ENCODE measurements around the gene HTR6. TPM values are rescaled to one million over a fixed set of nuclear protein-coding genes. Genes with fewer than 3 reads are reported as not detected.

Gene HTR6
- total RNA-seq, 1 experiment from 2014 or later, result 0.10 TPM

DNA sequence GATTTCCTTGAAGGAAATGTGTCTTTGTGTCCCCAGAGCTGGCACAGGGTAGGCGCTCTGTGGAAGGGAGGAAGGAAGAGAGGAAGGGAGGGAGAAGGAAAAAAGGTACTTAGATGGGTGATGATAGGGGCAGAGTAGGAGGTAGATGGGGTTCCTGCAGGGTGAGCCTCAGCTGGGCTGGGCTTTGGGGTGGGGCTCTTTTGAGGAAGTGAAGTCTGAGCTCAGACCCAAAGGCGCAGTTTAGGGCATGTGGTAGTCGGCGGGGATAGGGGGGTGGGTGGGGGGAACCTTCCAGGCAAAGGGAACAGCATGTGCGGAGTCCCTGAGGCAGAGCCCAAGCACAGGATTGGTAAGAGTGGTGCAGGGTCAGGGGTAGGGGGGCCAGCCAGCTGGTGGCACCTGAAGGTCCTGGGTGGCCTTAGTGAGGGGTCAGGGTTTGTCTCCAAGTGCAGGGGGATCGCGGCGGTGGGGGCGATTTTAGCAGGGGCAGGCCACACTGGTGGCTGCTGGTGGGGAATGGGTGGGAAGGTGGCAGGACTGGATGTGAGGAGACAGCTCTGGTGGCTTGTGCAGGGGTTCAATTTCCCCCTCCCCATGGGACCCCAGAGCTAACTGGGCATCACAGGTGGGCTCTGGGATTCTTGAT, 8.4 kb upstream of the HTR6 start:
- ChIA-PET CTCF (interaction anchor here (1.1 kb wide), 1 partner anchor 48 kb away, joined by 5 read pairs; no protein-coding TSS in a partner anchor), POLR2A (no interaction called here)
- no peak overlapping the region for H3K4me3 ChIP-seq (ENCODE audit: low read depth in 2 of 2, low read length in 2 of 2)
- no peaks in the 10 kb centered on the region for H3K9me3 ChIP-seq (ENCODE audit: control insufficient read depth, insufficient read depth, low read depth, low read length)
- no peak for ATAC-seq
- no TSS peak for BruUV-seq (replicated peaks)
- H3K27ac ChIP-seq (ENCODE audit: low read length), result no peak overlapping the region
- 0 out of 2 replicates have a peak, but pooled peaks cover 3% of the 10 kb centered on the region for H3K27me3 ChIP-seq (ENCODE audit: control insufficient read depth, insufficient read depth, low read length)
- TF ChIP-seq TCF7L2 (IDR thresholded peaks at IDR 0.05; ENCODE audit: low read depth, low read length) (no peak), CTCF (IDR thresholded peaks at IDR 0.05) (no peak), POLR2AphosphoS5 (IDR thresholded peaks at IDR 0.05; ENCODE audit: low read depth, low read length) (no peak), SIN3A (IDR thresholded peaks at IDR 0.05; ENCODE audit: borderline replicate concordance, insufficient read depth, low read depth, low read length) (no peak)
- TF ChIP-seq, protein P1, sequence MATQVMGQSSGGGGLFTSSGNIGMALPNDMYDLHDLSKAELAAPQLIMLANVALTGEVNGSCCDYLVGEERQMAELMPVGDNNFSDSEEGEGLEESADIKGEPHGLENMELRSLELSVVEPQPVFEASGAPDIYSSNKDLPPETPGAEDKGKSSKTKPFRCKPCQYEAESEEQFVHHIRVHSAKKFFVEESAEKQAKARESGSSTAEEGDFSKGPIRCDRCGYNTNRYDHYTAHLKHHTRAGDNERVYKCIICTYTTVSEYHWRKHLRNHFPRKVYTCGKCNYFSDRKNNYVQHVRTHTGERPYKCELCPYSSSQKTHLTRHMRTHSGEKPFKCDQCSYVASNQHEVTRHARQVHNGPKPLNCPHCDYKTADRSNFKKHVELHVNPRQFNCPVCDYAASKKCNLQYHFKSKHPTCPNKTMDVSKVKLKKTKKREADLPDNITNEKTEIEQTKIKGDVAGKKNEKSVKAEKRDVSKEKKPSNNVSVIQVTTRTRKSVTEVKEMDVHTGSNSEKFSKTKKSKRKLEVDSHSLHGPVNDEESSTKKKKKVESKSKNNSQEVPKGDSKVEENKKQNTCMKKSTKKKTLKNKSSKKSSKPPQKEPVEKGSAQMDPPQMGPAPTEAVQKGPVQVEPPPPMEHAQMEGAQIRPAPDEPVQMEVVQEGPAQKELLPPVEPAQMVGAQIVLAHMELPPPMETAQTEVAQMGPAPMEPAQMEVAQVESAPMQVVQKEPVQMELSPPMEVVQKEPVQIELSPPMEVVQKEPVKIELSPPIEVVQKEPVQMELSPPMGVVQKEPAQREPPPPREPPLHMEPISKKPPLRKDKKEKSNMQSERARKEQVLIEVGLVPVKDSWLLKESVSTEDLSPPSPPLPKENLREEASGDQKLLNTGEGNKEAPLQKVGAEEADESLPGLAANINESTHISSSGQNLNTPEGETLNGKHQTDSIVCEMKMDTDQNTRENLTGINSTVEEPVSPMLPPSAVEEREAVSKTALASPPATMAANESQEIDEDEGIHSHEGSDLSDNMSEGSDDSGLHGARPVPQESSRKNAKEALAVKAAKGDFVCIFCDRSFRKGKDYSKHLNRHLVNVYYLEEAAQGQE (IDR thresholded peaks at IDR 0.05; ENCODE audit: insufficient read depth in 1 of 2, low read depth in 2 of 2, low read length in 1 of 2), result no peak
- intact Hi-C loops (cut with micrococcal nuclease; ENCODE audit: unreplicated experiment) (no loop called here), in situ Hi-C loops (cut with HindIII; ENCODE audit: low pct_unique_long_range_greater_than_20kb, low sequenced_read_pairs) (no loop called here)
- peaks cover 28% of the 10 kb centered on the region for H3K4me1 ChIP-seq (ENCODE audit: control insufficient read depth, insufficient read depth, low read length)
- DNase-seq (ENCODE audit: low read depth, low spot score), result no peak
- no peaks in the 10 kb centered on the region for H3K36me3 ChIP-seq (ENCODE audit: control insufficient read depth, insufficient read depth, low read length)

- no peak for TF ChIP-seq POLR2AphosphoS5 (IDR thresholded peaks at IDR 0.05; ENCODE audit: low read depth, low read length)
- intact Hi-C loops (cut with micrococcal nuclease; ENCODE audit: unreplicated experiment), result no loop called here
- POLR2A ChIA-PET, result interaction anchor here (0.6 kb wide), 1 partner anchor 365 kb away, joined by 3 read pairs; no protein-coding TSS in a partner anchor
- no peak for ATAC-seq
- in situ Hi-C loops (cut with HindIII; ENCODE audit: low pct_unique_long_range_greater_than_20kb, low sequenced_read_pairs), result no loop called here
- Histone ChIP-seq H3K9me3 (ENCODE audit: control insufficient read depth, insufficient read depth, low read depth, low read length) (no peaks in the 10 kb centered on the region), H3K27ac (ENCODE audit: low read length) (no peak overlapping the region), H3K27me3 (ENCODE audit: control insufficient read depth, insufficient read depth, low read length) (0 out of 2 replicates have a peak, but pooled peaks cover 3% of the 10 kb centered on the region), H3K4me3 (ENCODE audit: low read depth in 2 of 2, low read length in 2 of 2) (no peak overlapping the region), H3K4me1 (ENCODE audit: control insufficient read depth, insufficient read depth, low read length) (peaks cover 25% of the 10 kb centered on the region), H3K36me3 (ENCODE audit: control insufficient read depth, insufficient read depth, low read length) (no peaks in the 10 kb centered on the region)
- no peak for DNase-seq (ENCODE audit: low read depth, low spot score)
- no TSS peak for BruUV-seq (replicated peaks)
- CTCF ChIA-PET, result interaction anchor here (0.6 to 1.1 kb wide), 2 partner anchors 10 to 47 kb away, joined by 3 to 5 read pairs; no protein-coding TSS in a partner anchor
Observed at GRCh38 chr1:19656780-19657466, 7.8 kb upstream of the HTR6 start.

Measured in Panc1 (cell line).